IPS-18a (cell line): ENCODE data around the gene IL37.

Experiments
- H3K27ac ChIP-seq: one replicate; pipeline ENCODE4 v1.5.1; 2013; ENCODE audit warnings: low read length
- H3K27me3 ChIP-seq: one replicate; pipeline ENCODE4 v1.6.1; 2013; ENCODE audit warnings: mild to moderate bottlenecking, low read length; ENCODE audit not compliant: control insufficient read depth, insufficient read depth
- H3K36me3 ChIP-seq: one replicate; pipeline ENCODE4 v1.6.1; 2013; ENCODE audit warnings: low read depth, low read length; ENCODE audit not compliant: control insufficient read depth
- H3K4me1 ChIP-seq: one replicate; pipeline ENCODE4 v1.6.1; 2013; ENCODE audit warnings: low read depth, low read length; ENCODE audit not compliant: control insufficient read depth
- H3K4me3 ChIP-seq: one replicate; pipeline ENCODE4 v1.5.1; 2013; ENCODE audit warnings: low read length
- H3K9ac ChIP-seq: one replicate; pipeline ENCODE4 v1.6.1; 2013; ENCODE audit warnings: mild to moderate bottlenecking, low read length, moderate library complexity
- H3K9me3 ChIP-seq: one replicate; pipeline ENCODE4 v1.6.1; 2013; ENCODE audit warnings: low read depth, low read length; ENCODE audit not compliant: control insufficient read depth

The IL37 gene

DNA sequence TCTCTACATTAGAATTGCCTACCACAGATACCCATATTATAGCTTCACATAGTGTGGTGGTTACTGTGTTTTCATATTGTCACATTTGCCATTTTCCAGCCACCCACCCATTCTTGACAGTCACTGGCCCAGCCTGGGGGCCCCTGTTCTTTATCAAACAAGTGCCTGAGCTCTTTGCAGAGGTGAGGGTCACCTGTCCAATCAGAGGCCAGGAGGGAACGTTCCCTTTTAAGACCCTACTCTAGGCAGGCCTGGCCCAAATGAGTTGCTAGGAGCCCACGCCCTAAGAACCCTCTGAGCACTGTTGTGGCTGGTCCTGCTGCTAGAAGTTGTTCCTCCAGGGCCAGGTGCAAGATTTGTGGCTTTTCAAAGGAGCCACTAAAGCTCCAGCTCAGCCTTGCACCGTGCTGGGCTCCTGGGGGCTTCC is 5.2 kb downstream of the IL37 start:
- H3K36me3 ChIP-seq, result no peaks in the 10 kb centered on the region
- no peak overlapping the region for H3K4me3 ChIP-seq
- no peaks in the 10 kb centered on the region for H3K27me3 ChIP-seq
- no peaks in the 10 kb centered on the region for H3K9me3 ChIP-seq
- H3K9ac ChIP-seq, result no peak overlapping the region
- no peak overlapping the region for H3K27ac ChIP-seq
- no peaks in the 10 kb centered on the region for H3K4me1 ChIP-seq

DNA sequence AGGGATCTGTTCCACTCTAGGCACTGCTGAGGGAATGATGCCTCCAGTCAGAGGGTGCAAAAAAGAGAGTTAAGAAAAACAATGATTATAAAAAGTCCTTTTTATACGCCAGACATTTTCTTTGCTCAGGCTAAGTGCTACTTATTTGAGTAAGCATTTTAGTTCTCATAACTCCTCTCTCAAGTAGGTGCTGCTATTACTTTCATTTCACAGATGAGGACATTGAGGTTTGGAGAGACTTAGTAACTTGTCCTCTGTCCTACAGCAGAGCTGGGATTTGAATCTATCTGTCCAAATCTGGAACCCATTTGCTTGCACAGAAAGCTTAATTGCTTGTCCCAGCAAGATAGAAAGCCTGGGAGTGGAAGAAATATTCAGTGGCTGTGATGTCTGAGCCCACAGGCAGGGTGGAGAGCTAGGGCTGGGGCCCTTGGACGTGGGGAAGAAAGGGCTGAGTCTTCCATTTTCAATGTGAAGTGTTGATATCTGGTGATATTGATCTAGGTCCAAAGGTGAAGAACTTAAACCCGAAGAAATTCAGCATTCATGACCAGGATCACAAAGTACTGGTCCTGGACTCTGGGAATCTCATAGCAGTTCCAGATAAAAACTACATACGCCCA is 5.8 kb downstream of the IL37 start:
- Histone ChIP-seq H3K4me3 (no peak overlapping the region), H3K9ac (no peak overlapping the region), H3K4me1 (no peaks in the 10 kb centered on the region), H3K36me3 (no peaks in the 10 kb centered on the region), H3K9me3 (no peaks in the 10 kb centered on the region), H3K27me3 (no peaks in the 10 kb centered on the region), H3K27ac (no peak overlapping the region)

GRCh38 chr2:112917856-112918255 is 6.9 kb downstream of the IL37 start:
- Histone ChIP-seq H3K36me3 (no peaks in the 10 kb centered on the region), H3K27ac (no peak overlapping the region), H3K4me1 (no peaks in the 10 kb centered on the region), H3K9me3 (no peaks in the 10 kb centered on the region), H3K9ac (no peak overlapping the region), H3K27me3 (no peaks in the 10 kb centered on the region), H3K4me3 (no peak overlapping the region)

- no peak overlapping the region for H3K4me3 ChIP-seq
- no peaks in the 10 kb centered on the region for H3K9me3 ChIP-seq
- no peak overlapping the region for H3K9ac ChIP-seq
- H3K36me3 ChIP-seq, result no peaks in the 10 kb centered on the region
- H3K27ac ChIP-seq, result no peak overlapping the region
- no peaks in the 10 kb centered on the region for H3K27me3 ChIP-seq
- H3K4me1 ChIP-seq, result no peaks in the 10 kb centered on the region
Measured at GRCh38 chr2:112918256-112918655, 7.3 kb downstream of the IL37 start.

DNA sequence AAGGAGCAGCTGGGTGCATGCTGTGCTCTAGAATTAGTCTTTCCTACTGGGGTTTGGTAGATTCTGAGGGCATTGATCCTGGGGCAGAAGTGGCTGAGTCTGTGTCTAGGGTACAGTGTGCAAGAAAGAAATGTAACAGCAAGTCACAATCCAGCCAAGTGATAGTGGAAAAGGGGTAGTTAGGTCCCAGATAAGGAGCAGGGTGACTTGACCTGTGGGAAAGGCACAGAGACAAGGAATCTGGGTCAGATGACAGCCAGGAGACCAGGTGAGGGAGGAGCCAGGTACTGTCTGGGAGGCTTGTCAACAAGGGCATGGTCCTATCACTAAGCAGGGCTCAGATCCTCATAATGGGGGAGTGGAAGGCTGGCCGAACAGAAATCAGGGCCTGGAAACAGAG is 8.1 kb downstream of the IL37 start:
- no peak overlapping the region for H3K27ac ChIP-seq
- no peaks in the 10 kb centered on the region for H3K36me3 ChIP-seq
- H3K4me1 ChIP-seq, result no peaks in the 10 kb centered on the region
- H3K4me3 ChIP-seq, result no peak overlapping the region
- H3K9ac ChIP-seq, result no peak overlapping the region
- no peaks in the 10 kb centered on the region for H3K9me3 ChIP-seq
- H3K27me3 ChIP-seq, result no peaks in the 10 kb centered on the region

GRCh38 chr2:112920923-112921532 is 10.1 kb downstream of the IL37 start:
- H3K36me3 ChIP-seq, result no peaks in the 10 kb centered on the region
- H3K4me1 ChIP-seq, result no peaks in the 10 kb centered on the region
- H3K9ac ChIP-seq, result no peak overlapping the region
- H3K27ac ChIP-seq, result no peak overlapping the region
- H3K4me3 ChIP-seq, result no peak overlapping the region
- H3K9me3 ChIP-seq, result no peaks in the 10 kb centered on the region
- H3K27me3 ChIP-seq, result no peaks in the 10 kb centered on the region

DNA sequence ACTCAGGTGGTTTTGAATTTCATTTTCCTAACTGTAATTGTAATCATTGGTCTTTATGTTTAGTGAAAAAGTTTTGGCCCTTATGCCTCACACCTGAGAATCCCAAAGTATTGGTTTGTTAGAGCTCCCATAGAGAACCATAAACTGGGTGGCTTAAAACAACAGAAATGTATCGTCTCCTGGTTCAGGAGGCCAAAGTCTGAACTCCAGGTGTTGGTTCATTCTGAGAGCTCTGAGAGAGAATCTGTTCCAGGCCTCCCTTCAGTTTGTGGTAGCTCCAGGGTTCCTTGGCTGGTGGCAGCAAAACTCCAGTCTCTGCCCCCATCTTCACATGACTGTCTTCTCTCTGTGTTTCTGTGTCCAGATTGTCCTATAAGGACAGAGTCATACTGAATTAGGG is 11.0 kb downstream of the IL37 start:
- Histone ChIP-seq H3K9me3 (no peaks in the 10 kb centered on the region), H3K9ac (no peak overlapping the region), H3K4me1 (no peaks in the 10 kb centered on the region), H3K27me3 (no peaks in the 10 kb centered on the region), H3K36me3 (no peaks in the 10 kb centered on the region), H3K4me3 (no peak overlapping the region), H3K27ac (no peak overlapping the region)

GRCh38 chr2:112923237-112923966 is 12.4 kb downstream of the IL37 start:
- H3K36me3 ChIP-seq, result no peaks in the 10 kb centered on the region
- H3K27me3 ChIP-seq, result no peaks in the 10 kb centered on the region
- no peaks in the 10 kb centered on the region for H3K9me3 ChIP-seq
- no peak overlapping the region for H3K4me3 ChIP-seq
- H3K4me1 ChIP-seq, result no peaks in the 10 kb centered on the region
- H3K27ac ChIP-seq, result no peak overlapping the region
- no peak overlapping the region for H3K9ac ChIP-seq

DNA sequence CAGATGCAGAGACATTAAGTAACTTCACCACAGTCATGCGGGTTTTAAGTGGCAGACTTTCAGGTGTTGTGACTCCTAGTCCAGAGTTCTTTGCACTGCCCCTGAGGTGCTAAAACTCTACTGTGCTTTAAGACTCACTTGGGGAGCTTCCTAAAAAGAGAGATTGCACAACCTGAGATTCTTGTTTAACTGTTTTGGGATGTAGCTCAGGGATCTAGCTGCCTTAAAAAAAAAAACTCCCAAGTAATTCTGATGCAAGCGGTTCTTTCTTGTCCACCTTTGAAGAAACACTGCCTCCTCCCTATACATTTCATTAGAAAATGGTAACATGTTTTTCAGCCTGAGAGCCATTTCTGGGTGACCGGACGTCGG is 13.0 kb downstream of the IL37 start:
- Histone ChIP-seq H3K9ac (no peak overlapping the region), H3K9me3 (no peaks in the 10 kb centered on the region), H3K4me3 (no peak overlapping the region), H3K27me3 (no peaks in the 10 kb centered on the region), H3K27ac (no peak overlapping the region), H3K4me1 (no peaks in the 10 kb centered on the region), H3K36me3 (no peaks in the 10 kb centered on the region)

DNA sequence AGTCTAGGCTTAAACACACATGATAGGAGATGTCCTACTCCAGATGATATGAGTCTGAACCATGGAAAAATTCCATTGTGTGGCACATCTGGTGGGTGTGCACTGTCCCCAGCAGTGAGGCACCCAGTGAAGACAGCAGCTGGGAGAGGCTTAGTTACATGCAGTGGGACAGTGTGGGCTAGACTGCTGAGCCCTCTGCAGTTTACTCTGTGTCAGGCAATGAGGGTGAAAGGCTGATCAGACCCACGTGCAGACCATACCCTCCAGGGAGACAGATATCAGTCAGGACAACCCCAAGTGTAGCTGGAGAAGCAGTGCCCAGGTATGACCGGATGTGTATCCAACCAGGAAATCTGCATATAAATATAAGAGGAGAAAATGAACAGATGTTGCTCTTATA is 13.4 kb downstream of the IL37 start:
- no peaks in the 10 kb centered on the region for H3K9me3 ChIP-seq
- H3K27me3 ChIP-seq, result no peaks in the 10 kb centered on the region
- H3K4me3 ChIP-seq, result no peak overlapping the region
- H3K4me1 ChIP-seq, result no peaks in the 10 kb centered on the region
- H3K27ac ChIP-seq, result no peak overlapping the region
- H3K36me3 ChIP-seq, result no peaks in the 10 kb centered on the region
- H3K9ac ChIP-seq, result no peak overlapping the region

GRCh38 chr2:112924821-112925220 is 13.9 kb downstream of the IL37 start:
- Histone ChIP-seq H3K9me3 (no peaks in the 10 kb centered on the region), H3K4me3 (no peak overlapping the region), H3K27ac (no peak overlapping the region), H3K9ac (no peak overlapping the region), H3K27me3 (no peaks in the 10 kb centered on the region), H3K4me1 (no peaks in the 10 kb centered on the region), H3K36me3 (no peaks in the 10 kb centered on the region)

GRCh38 chr2:112926707-112927106 is 15.7 kb downstream of the IL37 start:
- H3K27me3 ChIP-seq, result no peaks in the 10 kb centered on the region
- no peak overlapping the region for H3K9ac ChIP-seq
- H3K4me3 ChIP-seq, result no peak overlapping the region
- no peaks in the 10 kb centered on the region for H3K36me3 ChIP-seq
- H3K27ac ChIP-seq, result no peak overlapping the region
- no peaks in the 10 kb centered on the region for H3K9me3 ChIP-seq
- no peaks in the 10 kb centered on the region for H3K4me1 ChIP-seq
